Neural progenitor cell (in vitro differentiated cells): ENCODE data around the gene ZNF878. TPM values are rescaled to one million over a fixed set of nuclear protein-coding genes. Genes with fewer than 3 reads are reported as not detected.

Experiments
- DNase-seq: peaks from one replicate; pipeline ENCODE4 v3.0.0-alpha.2; 2016; ENCODE audit warnings: low spot score
- H2AFZ ChIP-seq: fragments of 200-600 bp; sonication (generic); replicated peaks from 2 replicates; pipeline ENCODE4 v1.6.1; 2016; ENCODE audit warnings: antibody characterized with exemption
- H3F3A ChIP-seq: fragments of 200-600 bp; sonication (generic); 2 replicates; pipeline ENCODE4 v1.6.1; 2016; ENCODE audit warnings: antibody characterized with exemption, low read depth
- H3K27ac ChIP-seq: fragments of 200-600 bp; sonication (generic); 2 replicates; pipeline ENCODE4 v1.5.1; 2016; ENCODE audit warnings: mild to moderate bottlenecking
- H3K27me3 ChIP-seq: fragments of 200-600 bp; sonication (generic); 2 replicates; pipeline ENCODE4 v1.6.1; 2016; ENCODE audit warnings: mild to moderate bottlenecking, moderate library complexity
- H3K36me3 ChIP-seq: fragments of 200-600 bp; sonication (generic); 2 replicates; pipeline ENCODE4 v1.5.1; 2016
- H3K4me1 ChIP-seq: fragments of 200-600 bp; sonication (generic); 2 replicates; pipeline ENCODE4 v1.6.1; 2016; ENCODE audit warnings: mixed run types
- H3K4me2 ChIP-seq: fragments of 200-600 bp; sonication (generic); 2 replicates; pipeline ENCODE4 v1.6.1; 2016
- H3K4me3 ChIP-seq: fragments of 200-600 bp; sonication (generic); 2 replicates; pipeline ENCODE4 v1.5.1; 2016
- H3K79me2 ChIP-seq: fragments of 200-600 bp; sonication (generic); 2 replicates; pipeline ENCODE4 v1.6.1; 2016; ENCODE audit warnings: low read depth
- H3K9ac ChIP-seq: fragments of 200-600 bp; sonication (generic); 2 replicates; pipeline ENCODE4 v1.6.1; 2016
- H3K9me3 ChIP-seq: fragments of 200-600 bp; sonication (generic); 2 replicates; pipeline ENCODE4 v1.5.1; 2016; ENCODE audit warnings: low read depth
- H4K20me1 ChIP-seq: fragments of 200-600 bp; sonication (generic); 2 replicates; pipeline ENCODE4 v1.6.1; 2016; ENCODE audit warnings: low read depth
- H3K27ac Mint-ChIP-seq: 3 replicates; pipeline ENCODE4 v1.8.0; 2021; ENCODE audit warnings: mixed read lengths
- H3K27me3 Mint-ChIP-seq: 2 replicates; pipeline ENCODE4 v1.8.0; 2022; ENCODE audit warnings: low read depth, mild to moderate bottlenecking, inconsistent platforms, moderate library complexity, mixed read lengths; ENCODE audit not compliant: insufficient read depth
- H3K36me3 Mint-ChIP-seq: 3 replicates; pipeline ENCODE4 v1.8.0; 2021; ENCODE audit warnings: mixed read lengths
- H3K4me1 Mint-ChIP-seq: 3 replicates; pipeline ENCODE4 v1.8.0; 2021; ENCODE audit warnings: mixed read lengths
- H3K4me3 Mint-ChIP-seq: 3 replicates; pipeline ENCODE4 v1.8.0; 2021; ENCODE audit warnings: mild to moderate bottlenecking, moderate library complexity, mixed read lengths
- H3K9me3 Mint-ChIP-seq: 3 replicates; pipeline ENCODE4 v1.8.0; 2020; ENCODE audit warnings: mixed read lengths
- EZH2 ChIP-seq: fragments of 200-600 bp; sonication (generic); IDR thresholded peaks from 2 replicates; pipeline ENCODE4 v1.6.1; 2017; ENCODE audit warnings: antibody characterized with exemption, mild to moderate bottlenecking, moderate library complexity
- EZH2phosphoT487 ChIP-seq: fragments of 200-600 bp; sonication (generic); IDR thresholded peaks from 2 replicates; pipeline ENCODE4 v1.6.1; 2017; ENCODE audit warnings: antibody characterized with exemption
- total RNA-seq: library from RNA; depleted of rRNA; stranded (reverse); fragments of >200 nt; gene quantifications from 2 replicates; pipeline ENCODE4 v1.2.3, GENCODE V29; 2015; ENCODE audit warnings: low replicate concordance
- TF ChIP-seq, protein P1 (sequence below): fragments of 200-600 bp; sonication (generic); IDR thresholded peaks from 2 replicates; pipeline ENCODE4 v1.5.1; 2017; ENCODE audit warnings: antibody characterized with exemption, mild to moderate bottlenecking

The ZNF878 gene
- total RNA-seq, 1 donor from 2014 or later = 3.0 TPM

- peaks cover 11% of the 10 kb centered on the region for H3K27me3 Mint-ChIP-seq
- H3K36me3 Mint-ChIP-seq = peaks cover 13% of the 10 kb centered on the region
- peaks cover 33% of the 10 kb centered on the region for H3K9me3 Mint-ChIP-seq
- Histone ChIP-seq H2AFZ (peak overlapping the region; percentile 75), H3K27ac (peak overlapping the region; percentile 87), H3K4me1 (peaks cover 3% of the 10 kb centered on the region), H3K9me3 (no peaks in the 10 kb centered on the region), H3K36me3 (no peaks in the 10 kb centered on the region), H3K4me2 (peak overlapping the region; percentile 92), H3K27me3 (peaks cover 19% of the 10 kb centered on the region), H3K79me2 (peaks cover 4% of the 10 kb centered on the region), H3K4me3 (peak overlapping the region; percentile 79), H3F3A (peaks cover 9% of the 10 kb centered on the region), H3K9ac (peak overlapping the region; percentile 36), H4K20me1 (no peaks in the 10 kb centered on the region)
- H3K27ac Mint-ChIP-seq = no peak overlapping the region
- peaks cover 5% of the 10 kb centered on the region for H3K4me1 Mint-ChIP-seq
- DNase-seq = no peak
- peak overlapping the region; percentile 87 for H3K4me3 Mint-ChIP-seq
- TF ChIP-seq, protein P1, sequence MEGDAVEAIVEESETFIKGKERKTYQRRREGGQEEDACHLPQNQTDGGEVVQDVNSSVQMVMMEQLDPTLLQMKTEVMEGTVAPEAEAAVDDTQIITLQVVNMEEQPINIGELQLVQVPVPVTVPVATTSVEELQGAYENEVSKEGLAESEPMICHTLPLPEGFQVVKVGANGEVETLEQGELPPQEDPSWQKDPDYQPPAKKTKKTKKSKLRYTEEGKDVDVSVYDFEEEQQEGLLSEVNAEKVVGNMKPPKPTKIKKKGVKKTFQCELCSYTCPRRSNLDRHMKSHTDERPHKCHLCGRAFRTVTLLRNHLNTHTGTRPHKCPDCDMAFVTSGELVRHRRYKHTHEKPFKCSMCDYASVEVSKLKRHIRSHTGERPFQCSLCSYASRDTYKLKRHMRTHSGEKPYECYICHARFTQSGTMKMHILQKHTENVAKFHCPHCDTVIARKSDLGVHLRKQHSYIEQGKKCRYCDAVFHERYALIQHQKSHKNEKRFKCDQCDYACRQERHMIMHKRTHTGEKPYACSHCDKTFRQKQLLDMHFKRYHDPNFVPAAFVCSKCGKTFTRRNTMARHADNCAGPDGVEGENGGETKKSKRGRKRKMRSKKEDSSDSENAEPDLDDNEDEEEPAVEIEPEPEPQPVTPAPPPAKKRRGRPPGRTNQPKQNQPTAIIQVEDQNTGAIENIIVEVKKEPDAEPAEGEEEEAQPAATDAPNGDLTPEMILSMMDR = no peak
- no peak for TF ChIP-seq EZH2
- no peak for TF ChIP-seq EZH2phosphoT487
Observed at GRCh38 chr19:12052091-12052496, 667 bp downstream of the ZNF878 start.

GRCh38 chr19:12047868-12048267 is 4.9 kb downstream of the ZNF878 start:
- Histone ChIP-seq H3K4me1 (no peaks in the 10 kb centered on the region), H4K20me1 (no peaks in the 10 kb centered on the region), H3K4me2 (no peak overlapping the region), H3K4me3 (no peak overlapping the region), H3K9ac (no peak overlapping the region), H3K79me2 (peaks cover 4% of the 10 kb centered on the region), H2AFZ (no peak overlapping the region), H3K27me3 (peaks cover 7% of the 10 kb centered on the region), H3K9me3 (peaks cover 21% of the 10 kb centered on the region), H3K27ac (no peak overlapping the region), H3K36me3 (peaks cover 19% of the 10 kb centered on the region), H3F3A (peaks cover 16% of the 10 kb centered on the region)
- peaks cover 58% of the 10 kb centered on the region for H3K9me3 Mint-ChIP-seq
- H3K4me1 Mint-ChIP-seq = peaks cover 4% of the 10 kb centered on the region
- H3K27ac Mint-ChIP-seq = no peak overlapping the region
- DNase-seq = no peak
- peaks cover 3% of the 10 kb centered on the region for H3K27me3 Mint-ChIP-seq
- H3K4me3 Mint-ChIP-seq = no peak overlapping the region
- no peak for TF ChIP-seq EZH2
- H3K36me3 Mint-ChIP-seq = peaks cover 40% of the 10 kb centered on the region

GRCh38 chr19:12043752-12044422 is 8.9 kb downstream of the ZNF878 start:
- H3K9ac ChIP-seq = no peak overlapping the region
- no peaks in the 10 kb centered on the region for H3K27me3 Mint-ChIP-seq
- H3K79me2 ChIP-seq = no peaks in the 10 kb centered on the region
- H4K20me1 ChIP-seq = no peaks in the 10 kb centered on the region
- no peak overlapping the region for H3K4me2 ChIP-seq
- no peak overlapping the region for H2AFZ ChIP-seq
- peaks cover 25% of the 10 kb centered on the region for H3K9me3 ChIP-seq
- no peaks in the 10 kb centered on the region for H3K4me1 ChIP-seq
- H3K4me3 Mint-ChIP-seq = no peak overlapping the region
- H3K27ac Mint-ChIP-seq = no peak overlapping the region
- no peak for TF ChIP-seq EZH2
- TF ChIP-seq EZH2phosphoT487 = no peak
- TF ChIP-seq, protein P1 = no peak
- H3K4me3 ChIP-seq = no peak overlapping the region
- peaks cover 46% of the 10 kb centered on the region for H3K36me3 Mint-ChIP-seq
- H3F3A ChIP-seq = peaks cover 7% of the 10 kb centered on the region
- no peaks in the 10 kb centered on the region for H3K4me1 Mint-ChIP-seq
- H3K9me3 Mint-ChIP-seq = peaks cover 66% of the 10 kb centered on the region
- H3K27ac ChIP-seq = no peak overlapping the region
- no peaks in the 10 kb centered on the region for H3K27me3 ChIP-seq
- DNase-seq = no peak
- peaks cover 19% of the 10 kb centered on the region for H3K36me3 ChIP-seq

GRCh38 chr19:12042893-12043292 is 9.9 kb downstream of the ZNF878 start:
- no peak overlapping the region for H3K27ac ChIP-seq
- no peaks in the 10 kb centered on the region for H3K79me2 ChIP-seq
- no peak overlapping the region for H2AFZ ChIP-seq
- Mint-ChIP-seq H3K27me3 (peaks cover 4% of the 10 kb centered on the region), H3K4me1 (no peaks in the 10 kb centered on the region), H3K4me3 (no peak overlapping the region), H3K9me3 (peaks cover 69% of the 10 kb centered on the region), H3K36me3 (peaks cover 49% of the 10 kb centered on the region), H3K27ac (no peak overlapping the region)
- no peak overlapping the region for H3K4me2 ChIP-seq
- H3K36me3 ChIP-seq = peaks cover 19% of the 10 kb centered on the region
- peaks cover 25% of the 10 kb centered on the region for H3K9me3 ChIP-seq
- H3K4me1 ChIP-seq = no peaks in the 10 kb centered on the region
- no peak overlapping the region for H3K4me3 ChIP-seq
- no peaks in the 10 kb centered on the region for H4K20me1 ChIP-seq
- peaks cover 7% of the 10 kb centered on the region for H3F3A ChIP-seq
- DNase-seq = no peak
- H3K27me3 ChIP-seq = no peaks in the 10 kb centered on the region
- H3K9ac ChIP-seq = no peak overlapping the region
- TF ChIP-seq, protein P1 = no peak
- TF ChIP-seq EZH2 (no peak), EZH2phosphoT487 (no peak)
